BLaER1 (cell line): ENCODE measurements around the gene ZNF624.
A peak's percentile ranks its signal among the peaks of the same experiment; 100 is the strongest.

Experiments used
- H3K27ac ChIP-seq: shearing (Covaris generic); formaldehyde crosslinking; 2 replicates; pipeline ENCODE4 v1.8.1; 2022
- H3K27me3 ChIP-seq: shearing (Covaris generic); formaldehyde crosslinking; 2 replicates; pipeline ENCODE4 v1.8.1; 2022
- H3K36me3 ChIP-seq: shearing (Covaris generic); formaldehyde crosslinking; 2 replicates; pipeline ENCODE4 v1.8.1; 2022
- H3K4me1 ChIP-seq: shearing (Covaris generic); formaldehyde crosslinking; 2 replicates; pipeline ENCODE4 v1.8.1; 2022
- H3K4me2 ChIP-seq: shearing (Covaris generic); formaldehyde crosslinking; 2 replicates; pipeline ENCODE4 v1.8.1; 2022
- H3K4me3 ChIP-seq: shearing (Covaris generic); formaldehyde crosslinking; 2 replicates; pipeline ENCODE4 v1.8.1; 2022
- H3K9ac ChIP-seq: shearing (Covaris generic); formaldehyde crosslinking; 2 replicates; pipeline ENCODE4 v1.8.1; 2022
- H3K9me3 ChIP-seq: shearing (Covaris generic); formaldehyde crosslinking; 2 replicates; pipeline ENCODE4 v1.8.1; 2022
- H4K20me1 ChIP-seq: shearing (Covaris generic); formaldehyde crosslinking; 2 replicates; pipeline ENCODE4 v1.8.1; 2022
- Cebpa-rat ChIP-seq: shearing (Covaris generic); IDR thresholded peaks from 2 replicates; pipeline ENCODE4 v1.8.1; 2022

ZNF624 gene

GRCh38 chr17:16662936-16663335, 9.3 kb upstream of the ZNF624 start:
- no peak overlapping the region for H3K4me2 ChIP-seq
- H3K9ac ChIP-seq: no peak overlapping the region
- no peak overlapping the region for H3K27ac ChIP-seq
- H3K4me1 ChIP-seq: peaks cover 20% of the 10 kb centered on the region
- TF ChIP-seq Cebpa-rat: no peak
- no peaks in the 10 kb centered on the region for H4K20me1 ChIP-seq
- peaks cover 7% of the 10 kb centered on the region for H3K9me3 ChIP-seq
- no peak overlapping the region for H3K4me3 ChIP-seq
- H3K27me3 ChIP-seq: peaks cover 10% of the 10 kb centered on the region; the same call in 1 of the 2 replicates
- no peaks in the 10 kb centered on the region for H3K36me3 ChIP-seq

GRCh38 chr17:16661217-16661616, 7.6 kb upstream of the ZNF624 start:
- TF ChIP-seq Cebpa-rat: no peak
- Histone ChIP-seq H3K27me3 (no peaks in the 10 kb centered on the region), H3K4me3 (no peak overlapping the region), H3K27ac (no peak overlapping the region), H3K4me1 (peaks cover 8% of the 10 kb centered on the region), H3K9ac (no peak overlapping the region), H4K20me1 (no peaks in the 10 kb centered on the region), H3K4me2 (no peak overlapping the region), H3K36me3 (no peaks in the 10 kb centered on the region), H3K9me3 (peaks cover 15% of the 10 kb centered on the region)

- Histone ChIP-seq H4K20me1 (no peaks in the 10 kb centered on the region), H3K9ac (peak overlapping the region; percentile 84), H3K36me3 (peaks cover 14% of the 10 kb centered on the region), H3K27me3 (no peaks in the 10 kb centered on the region), H3K27ac (peak overlapping the region; percentile 80), H3K4me2 (peak overlapping the region; percentile 91), H3K4me3 (peak overlapping the region; percentile 80), H3K4me1 (peaks cover 17% of the 10 kb centered on the region), H3K9me3 (peaks cover 12% of the 10 kb centered on the region; the same call in 1 of the 2 replicates)
- TF ChIP-seq Cebpa-rat: no peak
Measured at GRCh38 chr17:16652847-16653366, 743 bp downstream of the ZNF624 start.

- H3K27ac ChIP-seq: no peak overlapping the region
- no peaks in the 10 kb centered on the region for H3K27me3 ChIP-seq
- peak overlapping the region; percentile 91 for H3K4me2 ChIP-seq
- H3K4me3 ChIP-seq: peak overlapping the region; percentile 80; the same call in 1 of the 2 replicates
- peaks cover 6% of the 10 kb centered on the region; the same call in 1 of the 2 replicates for H3K9me3 ChIP-seq
- peaks cover 21% of the 10 kb centered on the region for H3K36me3 ChIP-seq
- H4K20me1 ChIP-seq: no peaks in the 10 kb centered on the region
- no peak overlapping the region for H3K9ac ChIP-seq
- no peak for TF ChIP-seq Cebpa-rat
- peaks cover 17% of the 10 kb centered on the region for H3K4me1 ChIP-seq
Measured at GRCh38 chr17:16652252-16652651, 1.4 kb downstream of the ZNF624 start.

GRCh38 chr17:16649585-16649984, 4.1 kb downstream of the ZNF624 start:
- H3K36me3 ChIP-seq: peaks cover 37% of the 10 kb centered on the region
- peaks cover 17% of the 10 kb centered on the region for H3K4me1 ChIP-seq
- no peak overlapping the region for H3K4me3 ChIP-seq
- no peaks in the 10 kb centered on the region for H3K27me3 ChIP-seq
- no peak overlapping the region for H3K9ac ChIP-seq
- H4K20me1 ChIP-seq: no peaks in the 10 kb centered on the region
- TF ChIP-seq Cebpa-rat: no peak
- no peak overlapping the region for H3K4me2 ChIP-seq
- H3K9me3 ChIP-seq: peaks cover 12% of the 10 kb centered on the region; the same call in 1 of the 2 replicates
- no peak overlapping the region for H3K27ac ChIP-seq

GRCh38 chr17:16639438-16639837, 14.2 kb downstream of the ZNF624 start:
- no peak for TF ChIP-seq Cebpa-rat
- H3K4me3 ChIP-seq: no peak overlapping the region
- no peaks in the 10 kb centered on the region for H3K27me3 ChIP-seq
- H3K4me1 ChIP-seq: no peaks in the 10 kb centered on the region
- no peak overlapping the region for H3K9ac ChIP-seq
- peaks cover 56% of the 10 kb centered on the region for H3K9me3 ChIP-seq
- no peak overlapping the region for H3K27ac ChIP-seq
- no peaks in the 10 kb centered on the region for H4K20me1 ChIP-seq
- H3K4me2 ChIP-seq: no peak overlapping the region
- peaks cover 35% of the 10 kb centered on the region for H3K36me3 ChIP-seq

GRCh38 chr17:16623282-16623681, 30.4 kb downstream of the ZNF624 start:
- H3K4me1 ChIP-seq: no peaks in the 10 kb centered on the region
- no peak overlapping the region for H3K27ac ChIP-seq
- no peaks in the 10 kb centered on the region for H4K20me1 ChIP-seq
- H3K9ac ChIP-seq: no peak overlapping the region
- 0 out of 2 replicates have a peak overlapping the region, but pooled peaks have one; percentile 40 for H3K4me3 ChIP-seq
- no peak for TF ChIP-seq Cebpa-rat
- H3K4me2 ChIP-seq: no peak overlapping the region
- H3K36me3 ChIP-seq: peaks cover 71% of the 10 kb centered on the region
- peaks cover 97% of the 10 kb centered on the region for H3K9me3 ChIP-seq
- H3K27me3 ChIP-seq: no peaks in the 10 kb centered on the region

GRCh38 chr17:16622540-16623277, 30.9 kb downstream of the ZNF624 start:
- peaks cover 97% of the 10 kb centered on the region for H3K9me3 ChIP-seq
- H3K36me3 ChIP-seq: peaks cover 66% of the 10 kb centered on the region
- H3K4me3 ChIP-seq: 0 out of 2 replicates have a peak overlapping the region, but pooled peaks have one; percentile 40
- no peak overlapping the region for H3K27ac ChIP-seq
- H3K27me3 ChIP-seq: no peaks in the 10 kb centered on the region
- no peaks in the 10 kb centered on the region for H4K20me1 ChIP-seq
- TF ChIP-seq Cebpa-rat: no peak
- H3K9ac ChIP-seq: no peak overlapping the region
- H3K4me2 ChIP-seq: no peak overlapping the region
- H3K4me1 ChIP-seq: no peaks in the 10 kb centered on the region

- no peak overlapping the region for H3K4me3 ChIP-seq
- no peak for TF ChIP-seq Cebpa-rat
- no peaks in the 10 kb centered on the region for H3K27me3 ChIP-seq
- no peak overlapping the region for H3K27ac ChIP-seq
- no peaks in the 10 kb centered on the region for H4K20me1 ChIP-seq
- no peaks in the 10 kb centered on the region for H3K4me1 ChIP-seq
- peaks cover 20% of the 10 kb centered on the region for H3K36me3 ChIP-seq
- H3K9me3 ChIP-seq: peaks cover 82% of the 10 kb centered on the region
- no peak overlapping the region for H3K9ac ChIP-seq
- H3K4me2 ChIP-seq: no peak overlapping the region
Measured at GRCh38 chr17:16617481-16618060, 36.1 kb downstream of the ZNF624 start.

GRCh38 chr17:16599537-16599936, 54.1 kb downstream of the ZNF624 start:
- Histone ChIP-seq H3K9ac (no peak overlapping the region), H3K36me3 (no peaks in the 10 kb centered on the region), H4K20me1 (no peaks in the 10 kb centered on the region), H3K4me1 (no peaks in the 10 kb centered on the region), H3K27me3 (no peaks in the 10 kb centered on the region), H3K4me3 (no peak overlapping the region), H3K27ac (no peak overlapping the region), H3K9me3 (peaks cover 20% of the 10 kb centered on the region), H3K4me2 (no peak overlapping the region)
- TF ChIP-seq Cebpa-rat: no peak
